Measurements from ENCODE around the gene CAMSAP1.

- TF ChIP-seq, protein P1, sequence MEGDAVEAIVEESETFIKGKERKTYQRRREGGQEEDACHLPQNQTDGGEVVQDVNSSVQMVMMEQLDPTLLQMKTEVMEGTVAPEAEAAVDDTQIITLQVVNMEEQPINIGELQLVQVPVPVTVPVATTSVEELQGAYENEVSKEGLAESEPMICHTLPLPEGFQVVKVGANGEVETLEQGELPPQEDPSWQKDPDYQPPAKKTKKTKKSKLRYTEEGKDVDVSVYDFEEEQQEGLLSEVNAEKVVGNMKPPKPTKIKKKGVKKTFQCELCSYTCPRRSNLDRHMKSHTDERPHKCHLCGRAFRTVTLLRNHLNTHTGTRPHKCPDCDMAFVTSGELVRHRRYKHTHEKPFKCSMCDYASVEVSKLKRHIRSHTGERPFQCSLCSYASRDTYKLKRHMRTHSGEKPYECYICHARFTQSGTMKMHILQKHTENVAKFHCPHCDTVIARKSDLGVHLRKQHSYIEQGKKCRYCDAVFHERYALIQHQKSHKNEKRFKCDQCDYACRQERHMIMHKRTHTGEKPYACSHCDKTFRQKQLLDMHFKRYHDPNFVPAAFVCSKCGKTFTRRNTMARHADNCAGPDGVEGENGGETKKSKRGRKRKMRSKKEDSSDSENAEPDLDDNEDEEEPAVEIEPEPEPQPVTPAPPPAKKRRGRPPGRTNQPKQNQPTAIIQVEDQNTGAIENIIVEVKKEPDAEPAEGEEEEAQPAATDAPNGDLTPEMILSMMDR (IDR thresholded peaks at IDR 0.05), result no peak
- TF ChIP-seq POLR2A (IDR thresholded peaks at IDR 0.05), result no peak
Measured at GRCh38 chr9:135758870-135759269, 148.5 kb downstream of the CAMSAP1 start.

Measured in esophagus squamous epithelium (tissue), 4 donors.